M059J (cell line): ENCODE measurements around the gene SH3GLB1. TPM values are rescaled to one million over a fixed set of nuclear protein-coding genes. Genes with fewer than 3 reads are reported as not detected.
"Not testable (repeated sequence)": the region's sequence is repeated elsewhere in the genome, so short reads cannot be mapped to it uniquely, and the experiment has no call there.

ENCODE experiments used
- DNase-seq: peaks from one replicate; pipeline ENCODE4 v3.0.0-alpha.2; 2012; ENCODE audit warnings: low read depth
- total RNA-seq: library from RNA; depleted of rRNA; stranded (reverse); fragments of >200 nt; shearing (Covaris generic); gene quantifications from 2 replicates; pipeline ENCODE4 v1.2.3, GENCODE V29; 2014; rRNA removed

Gene SH3GLB1
- total RNA-seq, result 44.3 and 59.3 TPM in 2 replicates

GRCh38 chr1:86704458-86704971 lies at the start of gene SH3GLB1:
Gene SH3GLB1, plus strand, starts transcription at chr1:86704576. Its CDS starts 324 bp downstream, at chr1:86704900.
- DNase-seq, result peak; percentile 89

GRCh38 chr1:86658381-86658780 lies 46.0 kb upstream of the SH3GLB1 start:
- not testable (repeated sequence) for DNase-seq

- DNase-seq, result no peak
These were observed 38.0 kb upstream of the SH3GLB1 start for GRCh38 chr1:86666368-86666767.

GRCh38 chr1:86687595-86687994 lies 16.8 kb upstream of the SH3GLB1 start:
- DNase-seq, result peak; percentile 30

GRCh38 chr1:86692641-86693040 lies 11.7 kb upstream of the SH3GLB1 start:
- DNase-seq, result no peak

GRCh38 chr1:86695400-86695799 lies 9.0 kb upstream of the SH3GLB1 start:
- DNase-seq, result no peak

- DNase-seq, result no peak
These were observed 7.9 kb upstream of the SH3GLB1 start for GRCh38 chr1:86696522-86696921.

- DNase-seq, result no peak
These were observed 5.2 kb upstream of the SH3GLB1 start for GRCh38 chr1:86699186-86699585.

- no peak for DNase-seq
These were observed 2.6 kb upstream of the SH3GLB1 start for GRCh38 chr1:86701731-86702130.

GRCh38 chr1:86702954-86703494 lies 1.4 kb upstream of the SH3GLB1 start:
- DNase-seq, result not testable (repeated sequence)

- DNase-seq, result peak; percentile 62
These were observed 499 bp upstream of the SH3GLB1 start for GRCh38 chr1:86703696-86704457.

- peak; percentile 82 for DNase-seq
These were observed 742 bp downstream of the SH3GLB1 start for GRCh38 chr1:86704972-86705664.

- DNase-seq, result no peak
These were observed 1.2 kb downstream of the SH3GLB1 start for GRCh38 chr1:86705665-86705985.

GRCh38 chr1:86706018-86706635 lies 1.8 kb downstream of the SH3GLB1 start:
- peak; percentile 9 for DNase-seq

- peak; percentile 32 for DNase-seq
These were observed 4.5 kb downstream of the SH3GLB1 start for GRCh38 chr1:86708920-86709319.

GRCh38 chr1:86712088-86712860 lies 7.9 kb downstream of the SH3GLB1 start:
- DNase-seq, result no peak

GRCh38 chr1:86713477-86713876 lies 9.1 kb downstream of the SH3GLB1 start:
- DNase-seq, result no peak

- DNase-seq, result peak; percentile 17
These were observed 9.8 kb downstream of the SH3GLB1 start for GRCh38 chr1:86714159-86714558.

- DNase-seq, result peak; percentile 48
These were observed 10.3 kb downstream of the SH3GLB1 start for GRCh38 chr1:86714561-86715244.

GRCh38 chr1:86718786-86719185 lies 14.4 kb downstream of the SH3GLB1 start:
- no peak for DNase-seq

- DNase-seq, result no peak
These were observed 27.0 kb downstream of the SH3GLB1 start for GRCh38 chr1:86731416-86731815.
